Measurements from ENCODE around the gene SKIC2.

SKIC2 gene

GRCh38 chr6:31920811-31921210, 38.2 kb upstream of the SKIC2 start:
- no peak overlapping the region for H3K4me3 ChIP-seq (ENCODE audit: insufficient read depth in 1 of 2, low read depth in 1 of 2, low read length in 2 of 2)
- H3K23ac ChIP-seq (ENCODE audit: low read length in 2 of 2), result no peak overlapping the region
- no peak overlapping the region for H2AFZ ChIP-seq (ENCODE audit: low read depth, low read length)
- no peak overlapping the region for H2BK5ac ChIP-seq (ENCODE audit: low read depth, low read length, poor library complexity, severe bottlenecking)
- H3K4ac ChIP-seq (ENCODE audit: low read depth in 1 of 2, low read length in 2 of 2), result no peak overlapping the region
- H2AK5ac ChIP-seq (ENCODE audit: low read length, severe bottlenecking), result no peak overlapping the region
- WGBS, result 80% methylated on average over 2 of the region's 2 CpGs
- no peaks in the 10 kb centered on the region for H3K36me3 ChIP-seq (ENCODE audit: control insufficient read depth in 1 of 2, insufficient read depth in 2 of 2, low read depth in 1 of 2, low read length in 2 of 2)
- H2BK15ac ChIP-seq (ENCODE audit: low read depth, poor library complexity, severe bottlenecking), result no peak overlapping the region
- no peaks in the 10 kb centered on the region for H3K4me1 ChIP-seq (ENCODE audit: control insufficient read depth, insufficient read depth, low read depth, low read length)
- H3K4me2 ChIP-seq (ENCODE audit: low read length, poor library complexity, severe bottlenecking), result no peak overlapping the region
- H3K27ac ChIP-seq (ENCODE audit: low read length, poor library complexity, severe bottlenecking), result no peak overlapping the region
- no peaks in the 10 kb centered on the region for H3K27me3 ChIP-seq (ENCODE audit: control insufficient read depth in 1 of 2, insufficient read depth in 1 of 2, low read length in 2 of 2)
- H3K18ac ChIP-seq (ENCODE audit: low read depth in 1 of 2, low read length in 2 of 2), result no peak overlapping the region
- H4K8ac ChIP-seq (ENCODE audit: low read length), result no peak overlapping the region
- no peak overlapping the region for H4K91ac ChIP-seq (ENCODE audit: low read length)
- no peak for DNase-seq
- no peak overlapping the region for H2BK120ac ChIP-seq (ENCODE audit: low read depth, low read length)
- H3K9me3 ChIP-seq (ENCODE audit: control insufficient read depth, low read length), result no peaks in the 10 kb centered on the region
- H3K9ac ChIP-seq (ENCODE audit: low read length), result no peak overlapping the region
- H2BK12ac ChIP-seq (ENCODE audit: low read length in 2 of 2), result no peak overlapping the region
- H3K79me1 ChIP-seq (replicated peaks; ENCODE audit: low read length, poor library complexity, severe bottlenecking), result no peaks in the 10 kb centered on the region
- no peak overlapping the region for H3K14ac ChIP-seq (ENCODE audit: low read length in 2 of 2)

GRCh38 chr6:31922942-31923341, 36.0 kb upstream of the SKIC2 start:
- peaks cover 1% of the 10 kb centered on the region for H3K4me1 ChIP-seq (ENCODE audit: control insufficient read depth, insufficient read depth, low read depth, low read length)
- no peak overlapping the region for H3K4me2 ChIP-seq (ENCODE audit: low read length, poor library complexity, severe bottlenecking)
- WGBS, result 27% methylated on average over 5 of the region's 5 CpGs
- H3K14ac ChIP-seq (ENCODE audit: low read length in 2 of 2), result no peak overlapping the region
- DNase-seq, result no peak
- H3K18ac ChIP-seq (ENCODE audit: low read depth in 1 of 2, low read length in 2 of 2), result no peak overlapping the region
- H3K4me3 ChIP-seq (ENCODE audit: insufficient read depth in 1 of 2, low read depth in 1 of 2, low read length in 2 of 2), result no peak overlapping the region
- H2BK15ac ChIP-seq (ENCODE audit: low read depth, poor library complexity, severe bottlenecking), result no peak overlapping the region
- no peak overlapping the region for H4K91ac ChIP-seq (ENCODE audit: low read length)
- no peak overlapping the region for H3K27ac ChIP-seq (ENCODE audit: low read length, poor library complexity, severe bottlenecking)
- H2BK120ac ChIP-seq (ENCODE audit: low read depth, low read length), result no peak overlapping the region
- H3K79me1 ChIP-seq (replicated peaks; ENCODE audit: low read length, poor library complexity, severe bottlenecking), result no peaks in the 10 kb centered on the region
- H3K27me3 ChIP-seq (ENCODE audit: control insufficient read depth in 1 of 2, insufficient read depth in 1 of 2, low read length in 2 of 2), result peaks cover 0 to 7% of the 10 kb centered on the region in 2 experiments
- no peak overlapping the region for H3K4ac ChIP-seq (ENCODE audit: low read depth in 1 of 2, low read length in 2 of 2)
- H2BK5ac ChIP-seq (ENCODE audit: low read depth, low read length, poor library complexity, severe bottlenecking), result no peak overlapping the region
- no peak overlapping the region for H3K9ac ChIP-seq (ENCODE audit: low read length)
- H2BK12ac ChIP-seq (ENCODE audit: low read length in 2 of 2), result no peak overlapping the region
- H3K9me3 ChIP-seq (ENCODE audit: control insufficient read depth, low read length), result no peaks in the 10 kb centered on the region
- H4K8ac ChIP-seq (ENCODE audit: low read length), result no peak overlapping the region
- no peak overlapping the region for H3K23ac ChIP-seq (ENCODE audit: low read length in 2 of 2)
- H2AK5ac ChIP-seq (ENCODE audit: low read length, severe bottlenecking), result no peak overlapping the region
- H2AFZ ChIP-seq (ENCODE audit: low read depth, low read length), result no peak overlapping the region
- no peaks in the 10 kb centered on the region for H3K36me3 ChIP-seq (ENCODE audit: control insufficient read depth in 1 of 2, insufficient read depth in 2 of 2, low read depth in 1 of 2, low read length in 2 of 2)

GRCh38 chr6:31927242-31927862, 31.6 kb upstream of the SKIC2 start, which contains the start of gene C2:
TSS of gene C2 (plus strand) at chr6:31927717. CDS start at chr6:31927753, 36 bp downstream.
- DNase-seq, result no peak
- Histone ChIP-seq H2AFZ (ENCODE audit: low read depth, low read length) (no peak within 1 kb of the TSS), H3K27ac (ENCODE audit: low read length, poor library complexity, severe bottlenecking) (no peak within 1 kb of the TSS), H3K9ac (ENCODE audit: low read length) (peak within 1 kb of the TSS; percentile 85), H3K9me3 (ENCODE audit: control insufficient read depth, low read length) (no peaks in the 10 kb centered on the region), H4K8ac (ENCODE audit: low read length) (no peak within 1 kb of the TSS), H3K4me1 (ENCODE audit: control insufficient read depth, insufficient read depth, low read depth, low read length) (peaks cover 1% of the 10 kb centered on the region), H4K91ac (ENCODE audit: low read length) (no peak within 1 kb of the TSS), H3K4me2 (ENCODE audit: low read length, poor library complexity, severe bottlenecking) (no peak within 1 kb of the TSS), H3K27me3 (ENCODE audit: control insufficient read depth in 1 of 2, insufficient read depth in 1 of 2, low read length in 2 of 2) (peaks cover 0 to 15% of the 10 kb centered on the region in 2 experiments), H3K14ac (ENCODE audit: low read length in 2 of 2) (no peak within 1 kb of the TSS), H3K4me3 (ENCODE audit: insufficient read depth in 1 of 2, low read depth in 1 of 2, low read length in 2 of 2) (peak within 1 kb of the TSS in 1 of 2 experiments; percentile 80), H3K36me3 (ENCODE audit: control insufficient read depth in 1 of 2, insufficient read depth in 2 of 2, low read depth in 1 of 2, low read length in 2 of 2) (no peaks in the 10 kb centered on the region), H2BK12ac (ENCODE audit: low read length in 2 of 2) (no peak within 1 kb of the TSS), H3K23ac (ENCODE audit: low read length in 2 of 2) (no peak within 1 kb of the TSS), H3K79me1 (replicated peaks; ENCODE audit: low read length, poor library complexity, severe bottlenecking) (no peaks in the 10 kb centered on the region), H2BK120ac (ENCODE audit: low read depth, low read length) (no peak within 1 kb of the TSS), H2AK5ac (ENCODE audit: low read length, severe bottlenecking) (no peak within 1 kb of the TSS), H3K18ac (ENCODE audit: low read depth in 1 of 2, low read length in 2 of 2) (no peak within 1 kb of the TSS), H2BK5ac (ENCODE audit: low read depth, low read length, poor library complexity, severe bottlenecking) (no peak within 1 kb of the TSS), H2BK15ac (ENCODE audit: low read depth, poor library complexity, severe bottlenecking) (no peak within 1 kb of the TSS), H3K4ac (ENCODE audit: low read depth in 1 of 2, low read length in 2 of 2) (no peak within 1 kb of the TSS)
- 74% methylated on average over 10 of the region's 11 CpGs for WGBS

GRCh38 chr6:31927863-31928671, 30.9 kb upstream of the SKIC2 start:
- H2AK5ac ChIP-seq (ENCODE audit: low read length, severe bottlenecking), result no peak overlapping the region
- no peak overlapping the region for H3K27ac ChIP-seq (ENCODE audit: low read length, poor library complexity, severe bottlenecking)
- peaks cover 1% of the 10 kb centered on the region for H3K4me1 ChIP-seq (ENCODE audit: control insufficient read depth, insufficient read depth, low read depth, low read length)
- peak overlapping the region in 1 of 2 experiments; percentile 80 for H3K4me3 ChIP-seq (ENCODE audit: insufficient read depth in 1 of 2, low read depth in 1 of 2, low read length in 2 of 2)
- H3K4ac ChIP-seq (ENCODE audit: low read depth in 1 of 2, low read length in 2 of 2), result no peak overlapping the region
- no peak overlapping the region for H2AFZ ChIP-seq (ENCODE audit: low read depth, low read length)
- peak overlapping the region; percentile 85 for H3K9ac ChIP-seq (ENCODE audit: low read length)
- no peak overlapping the region for H3K18ac ChIP-seq (ENCODE audit: low read depth in 1 of 2, low read length in 2 of 2)
- no peak overlapping the region for H3K14ac ChIP-seq (ENCODE audit: low read length in 2 of 2)
- no peak overlapping the region for H2BK120ac ChIP-seq (ENCODE audit: low read depth, low read length)
- no peak overlapping the region for H2BK5ac ChIP-seq (ENCODE audit: low read depth, low read length, poor library complexity, severe bottlenecking)
- H3K36me3 ChIP-seq (ENCODE audit: control insufficient read depth in 1 of 2, insufficient read depth in 2 of 2, low read depth in 1 of 2, low read length in 2 of 2), result no peaks in the 10 kb centered on the region
- no peak for DNase-seq
- WGBS, result 88% methylated on average over 11 of the region's 11 CpGs
- no peak overlapping the region for H2BK12ac ChIP-seq (ENCODE audit: low read length in 2 of 2)
- no peaks in the 10 kb centered on the region for H3K79me1 ChIP-seq (replicated peaks; ENCODE audit: low read length, poor library complexity, severe bottlenecking)
- no peaks in the 10 kb centered on the region for H3K9me3 ChIP-seq (ENCODE audit: control insufficient read depth, low read length)
- no peak overlapping the region for H3K4me2 ChIP-seq (ENCODE audit: low read length, poor library complexity, severe bottlenecking)
- no peak overlapping the region for H3K23ac ChIP-seq (ENCODE audit: low read length in 2 of 2)
- H2BK15ac ChIP-seq (ENCODE audit: low read depth, poor library complexity, severe bottlenecking), result no peak overlapping the region
- no peak overlapping the region for H4K91ac ChIP-seq (ENCODE audit: low read length)
- H4K8ac ChIP-seq (ENCODE audit: low read length), result no peak overlapping the region
- H3K27me3 ChIP-seq (ENCODE audit: control insufficient read depth in 1 of 2, insufficient read depth in 1 of 2, low read length in 2 of 2), result peaks cover 0 to 17% of the 10 kb centered on the region in 2 experiments
